ENCODE data around the gene RPS18.

- TF ChIP-seq CTCF (IDR thresholded peaks at IDR 0.05) (no peak; the same call in 1 of the 2 replicates), EZH2phosphoT487 (IDR thresholded peaks at IDR 0.05; ENCODE audit: borderline replicate concordance, low read depth) (no peak), TAF1 (IDR thresholded peaks at IDR 0.05; ENCODE audit: borderline replicate concordance, low read depth, low read length) (peak; percentile 1; the same call in 1 of the 2 replicates), SMC3 (IDR thresholded peaks at IDR 0.05; ENCODE audit: low read depth, low read length) (no peak), FOXM1 (IDR thresholded peaks at IDR 0.05; ENCODE audit: low read depth) (no peak)
These were observed 23.3 kb upstream of the RPS18 start for GRCh38 chr6:33248643-33248931.
